Stimulated activated CD4-positive, alpha-beta T cell treated with anti-CD3 and anti-CD28 coated beads, Interleukin-1b, Interleukin-23, amount 100 ng/mL, for 48 hours (primary cell): ENCODE measurements around the gene WSB2.
"Not testable (repeated sequence)": the region's sequence is repeated elsewhere in the genome, so short reads cannot be mapped to it uniquely, and the experiment has no call there.

Experiments
- DNase-seq: peaks from one replicate; pipeline ENCODE4 v3.0.0-alpha.2; 2020

Gene WSB2

DNA sequence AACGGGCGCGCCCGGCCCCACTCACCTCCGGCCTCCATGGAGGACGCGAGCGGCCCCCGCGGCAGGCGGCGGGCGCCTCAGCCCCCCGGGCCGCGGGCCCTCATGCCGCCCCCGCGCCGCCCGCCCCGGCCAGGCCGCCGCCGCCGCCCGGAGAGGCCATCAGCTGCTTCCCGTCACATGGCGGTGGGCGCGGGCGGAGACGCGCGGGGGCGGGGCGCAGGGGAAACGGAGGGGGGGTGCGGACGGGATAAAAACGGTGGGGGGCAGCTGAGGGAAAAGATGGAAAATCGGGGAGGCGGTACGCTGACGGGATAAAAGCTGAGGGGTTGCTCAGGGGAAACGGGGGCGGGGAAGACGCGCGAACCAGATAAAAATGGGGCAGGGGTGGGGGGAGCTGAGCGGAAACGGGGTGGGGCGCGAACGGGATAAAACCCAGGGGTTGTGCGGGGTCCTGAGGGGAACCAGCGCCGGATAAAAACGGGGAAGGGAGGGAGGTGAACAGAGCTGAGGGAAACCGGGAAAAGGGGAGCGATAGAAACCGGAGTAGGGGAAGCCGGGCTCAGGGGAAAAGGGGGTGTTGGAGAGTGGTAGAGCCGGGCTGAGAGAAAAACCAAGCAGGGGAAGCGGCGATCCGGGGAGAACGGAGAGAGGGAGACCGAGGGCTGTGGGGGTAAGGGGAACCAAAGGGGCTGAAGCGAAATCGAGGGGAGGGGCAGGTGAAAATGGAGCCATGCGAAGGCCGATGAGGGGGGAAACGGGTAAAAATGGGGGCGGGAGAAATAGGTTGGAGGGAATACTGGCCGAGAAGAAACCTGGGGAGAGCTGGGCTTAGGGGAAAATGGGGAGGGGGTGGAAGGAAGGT, at the start of gene WSB2:
WSB2 (minus strand) TSS at position 169 of the 862 bp plus-strand sequence; CDS start at position 38, 131 bp downstream.
- peak; percentile 45 for DNase-seq

- DNase-seq: no peak
Measured at GRCh38 chr12:118109088-118109487, 48.1 kb upstream of the WSB2 start.

DNA sequence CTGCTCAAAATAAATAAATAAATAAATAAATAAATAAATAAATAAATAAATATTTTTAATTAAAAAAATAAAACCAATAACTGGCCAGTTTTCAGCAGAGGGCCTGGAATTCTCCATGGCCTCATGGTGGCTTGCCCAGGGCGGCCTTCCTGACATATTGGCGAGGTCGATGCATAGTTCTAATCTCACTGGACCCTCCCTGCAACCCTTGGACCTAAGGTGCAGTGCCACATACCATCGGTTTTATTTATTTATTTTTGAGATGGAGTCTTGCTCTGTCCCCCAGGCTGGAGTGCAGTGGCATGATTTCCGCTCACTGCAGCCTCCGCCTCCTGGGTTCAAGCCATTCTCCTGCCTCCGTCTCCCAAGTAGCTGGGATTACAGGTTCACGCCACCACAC, 46.7 kb upstream of the WSB2 start:
- no peak for DNase-seq

DNA sequence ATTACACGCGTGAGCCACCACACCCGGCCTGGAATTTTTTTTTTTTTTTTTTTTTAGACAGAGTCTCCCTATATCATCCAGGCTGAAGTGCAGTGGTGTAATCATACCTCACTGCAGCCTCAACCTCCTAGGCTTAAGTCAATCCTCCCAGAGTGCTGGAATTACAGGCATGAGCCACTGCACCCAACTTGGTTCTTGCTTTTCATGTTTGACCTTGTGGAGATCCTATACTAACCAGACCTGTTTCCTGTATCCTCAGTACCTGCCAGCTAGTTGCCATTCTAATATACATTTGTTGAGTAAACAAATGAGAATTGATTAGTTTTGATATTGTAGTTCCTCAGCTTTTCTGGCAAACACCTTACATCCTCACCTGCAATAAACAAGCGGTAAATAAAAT, 46.0 kb upstream of the WSB2 start:
- no peak for DNase-seq

DNA sequence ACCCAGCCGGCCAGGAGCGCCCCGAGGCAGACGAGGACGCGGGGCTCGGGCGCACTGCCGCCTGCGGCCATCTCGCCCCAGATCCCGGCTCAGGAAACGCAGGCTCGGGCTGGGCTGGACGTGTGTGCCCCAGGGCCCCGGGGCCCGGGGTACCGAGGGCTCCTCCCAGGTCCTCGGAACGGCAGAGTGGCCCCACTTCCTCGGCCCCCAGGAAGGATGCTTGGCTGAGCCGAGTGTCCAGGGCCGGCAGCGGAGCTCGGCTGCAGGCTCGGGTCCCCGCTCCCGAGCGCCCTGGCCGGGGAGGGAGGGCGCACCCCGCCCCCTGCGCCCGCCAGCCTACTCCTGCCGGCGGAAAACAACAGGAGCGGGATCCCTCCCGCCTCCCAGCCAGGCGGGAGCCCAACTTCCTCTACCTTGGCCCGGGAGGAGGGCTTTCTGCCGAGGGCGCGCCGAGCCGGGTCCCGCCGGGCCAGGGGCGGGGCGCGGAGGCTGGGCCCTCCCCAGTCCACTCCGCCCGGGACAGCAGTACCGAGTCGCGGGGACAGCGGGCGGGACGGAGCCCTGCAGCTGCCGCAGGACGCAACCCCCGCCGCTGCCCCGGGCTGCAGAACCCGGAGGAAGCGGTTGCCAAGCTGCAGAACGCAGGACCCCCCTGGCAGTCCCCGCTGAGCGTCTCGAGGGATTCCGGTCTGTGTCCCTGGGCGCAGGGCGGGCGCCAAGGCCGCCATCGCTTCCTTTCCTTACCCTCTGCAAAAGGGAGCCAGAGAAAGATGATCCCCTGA, 42.8 kb upstream of the WSB2 start, which contains the start of gene VSIG10:
VSIG10 (minus strand) TSS at position 411 of the 782 bp plus-strand sequence; CDS start at position 71, 340 bp downstream.
- peak; percentile 1 for DNase-seq

DNA sequence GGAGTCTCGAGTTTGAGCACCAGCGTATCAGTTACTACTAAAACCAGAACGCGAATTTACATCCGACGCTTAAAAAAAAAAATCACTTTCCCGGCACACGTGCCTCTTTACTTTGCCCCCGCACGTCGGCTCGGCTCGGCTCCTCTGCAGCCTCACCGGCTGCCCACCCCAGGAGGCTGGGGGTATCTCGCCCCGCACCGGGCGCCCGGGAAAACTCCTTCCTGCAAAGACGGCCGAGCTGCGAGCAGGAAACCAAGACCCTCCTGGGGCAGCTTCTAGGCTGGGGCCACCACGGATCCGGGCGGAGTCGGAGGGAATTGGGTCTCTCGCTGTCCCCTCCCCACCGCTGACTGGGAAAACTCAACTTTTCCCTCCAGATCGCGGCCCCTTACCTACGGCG, 42.2 kb upstream of the WSB2 start:
- no peak for DNase-seq

DNA sequence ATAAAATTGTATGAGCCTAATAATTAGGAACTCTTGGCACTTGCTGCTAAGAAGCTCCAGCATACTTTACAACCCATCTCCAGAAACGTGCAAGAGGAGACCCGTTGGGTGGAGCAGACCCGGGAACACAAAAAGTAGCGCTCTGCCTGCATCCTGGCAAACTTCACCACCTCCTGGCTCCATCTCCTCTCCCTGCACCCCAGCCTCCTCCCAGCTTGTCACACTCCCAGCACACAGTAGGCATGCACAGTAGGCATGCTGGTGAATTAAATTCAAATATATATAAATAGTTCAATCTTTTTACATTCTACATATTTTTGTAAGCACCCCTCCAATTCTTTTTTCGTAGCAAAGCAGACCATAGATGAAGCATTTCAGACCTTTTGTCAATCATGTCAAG, 41.6 kb upstream of the WSB2 start:
- no peak for DNase-seq

DNA sequence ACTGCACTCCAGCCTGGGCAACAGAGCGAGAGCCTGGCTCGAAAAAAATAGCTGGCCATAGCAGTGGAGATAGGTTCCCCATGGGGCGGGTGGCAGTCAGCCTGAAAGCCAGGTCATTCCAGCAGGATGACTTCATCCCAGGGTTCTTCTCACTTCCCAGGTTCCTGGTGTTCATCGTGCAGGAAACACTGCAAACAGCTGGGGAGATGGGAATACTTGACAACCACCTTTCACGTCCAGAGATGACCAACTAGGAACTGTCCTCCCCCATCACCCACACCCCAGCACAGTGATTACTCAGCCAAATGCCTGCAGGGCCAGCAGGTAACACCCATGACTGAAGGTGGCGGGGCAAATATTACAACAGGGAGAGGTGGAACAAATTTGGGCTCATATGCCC, 41.1 kb upstream of the WSB2 start:
- no peak for DNase-seq

GRCh38 chr12:118101051-118101450, 40.1 kb upstream of the WSB2 start:
- DNase-seq: no peak

DNA sequence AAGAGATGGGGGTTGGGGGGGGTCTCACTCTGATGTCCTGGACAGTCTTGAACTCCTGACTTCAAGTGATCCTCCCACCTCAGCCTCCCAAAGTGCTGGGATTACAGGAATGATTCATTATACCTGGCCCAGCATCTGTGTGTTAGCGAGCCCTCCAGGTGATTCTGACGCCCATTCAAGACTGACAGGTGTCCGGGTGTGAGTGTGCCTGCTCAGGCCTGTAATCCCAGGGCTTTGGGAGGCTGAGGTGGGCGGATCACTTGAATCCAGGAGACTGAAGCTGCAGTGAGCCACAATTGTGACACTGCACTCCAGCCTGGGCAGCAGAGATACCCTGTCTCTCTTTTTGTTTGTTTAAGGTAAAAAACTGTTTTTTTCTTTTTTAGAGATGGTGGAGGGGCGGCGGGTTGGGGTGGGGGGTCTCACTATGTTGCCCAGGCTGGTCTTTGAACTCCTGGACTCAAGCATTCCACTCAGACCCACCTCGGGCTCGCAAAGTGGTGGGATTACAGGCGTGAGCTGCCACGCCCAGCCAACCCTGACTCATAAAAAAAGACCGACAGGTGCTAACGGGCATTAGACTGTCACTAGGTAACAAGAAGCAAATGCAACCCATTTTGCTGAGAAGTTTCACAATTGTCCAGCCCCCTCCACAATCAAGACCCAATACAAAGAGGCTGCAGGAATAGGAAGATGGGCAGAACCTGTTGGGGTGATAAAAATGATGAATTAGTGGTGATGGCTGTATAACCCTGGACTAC, 38.1 kb upstream of the WSB2 start:
- DNase-seq: no peak

- no peak for DNase-seq
Measured at GRCh38 chr12:118098401-118098800, 37.4 kb upstream of the WSB2 start.

DNA sequence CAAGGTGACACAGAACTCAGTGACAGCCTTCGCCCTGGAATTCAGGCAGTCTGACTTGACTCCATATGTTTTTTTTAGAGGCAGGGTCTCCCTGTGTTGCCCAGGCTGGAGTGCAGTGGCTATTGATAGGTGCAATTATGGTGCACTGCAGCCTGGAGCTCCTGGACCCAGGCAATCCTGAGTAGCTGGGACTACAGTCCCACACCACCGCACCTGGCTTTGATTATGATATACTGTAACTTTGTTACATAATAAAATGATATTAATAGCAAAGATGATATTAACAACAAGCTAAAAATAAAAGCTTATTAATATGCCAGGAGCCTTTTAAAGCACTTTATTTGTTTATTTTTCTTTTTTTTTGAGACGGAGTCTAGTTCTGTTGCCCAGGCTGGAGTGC, 33.1 kb upstream of the WSB2 start:
- DNase-seq: no peak

GRCh38 chr12:118089782-118090181, 28.8 kb upstream of the WSB2 start:
- no peak for DNase-seq

DNA sequence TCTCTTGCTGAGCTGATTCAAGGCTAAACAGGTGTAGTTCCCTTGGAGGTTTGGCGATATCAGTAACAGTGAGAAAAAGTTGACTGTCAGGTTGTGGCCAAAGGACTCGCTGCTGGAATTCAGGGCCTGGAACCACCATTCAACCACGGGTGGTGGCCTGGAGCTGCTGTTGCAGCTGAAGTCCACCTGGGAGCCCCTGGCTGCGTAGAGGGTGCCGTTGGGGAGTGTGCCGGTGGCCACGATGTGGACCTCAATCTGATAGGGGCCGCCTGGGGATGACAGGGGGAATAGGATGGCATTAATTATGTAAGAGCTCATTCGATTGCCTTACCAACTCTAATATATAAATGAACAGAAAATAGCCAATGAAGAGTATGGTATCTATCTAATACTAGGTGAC, 21.2 kb upstream of the WSB2 start:
- no peak for DNase-seq

GRCh38 chr12:118081521-118081920, 20.5 kb upstream of the WSB2 start:
- not testable (repeated sequence) for DNase-seq

- no peak for DNase-seq
Measured at GRCh38 chr12:118073768-118074167, 12.8 kb upstream of the WSB2 start.

DNA sequence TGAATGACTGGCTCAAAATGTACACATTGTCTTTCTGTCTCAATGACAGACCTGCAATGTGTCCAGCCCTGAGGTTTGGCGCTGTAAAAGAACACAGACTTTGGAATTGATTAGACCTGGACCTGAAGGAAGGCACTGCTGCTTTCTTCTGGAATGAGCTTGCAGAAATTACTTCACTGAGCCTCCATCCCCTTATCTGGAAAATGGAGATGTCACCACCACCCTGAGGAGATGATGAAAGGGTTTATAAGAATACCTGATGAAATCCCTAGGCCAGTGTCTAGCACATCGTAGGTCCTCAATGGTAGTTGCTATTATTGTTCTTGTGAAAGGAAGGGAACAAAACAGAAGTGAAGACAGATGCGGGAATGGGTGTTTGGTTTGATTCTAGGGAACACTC, 9.7 kb upstream of the WSB2 start:
- DNase-seq: no peak

GRCh38 chr12:118068445-118068844, 7.5 kb upstream of the WSB2 start:
- DNase-seq: no peak

DNA sequence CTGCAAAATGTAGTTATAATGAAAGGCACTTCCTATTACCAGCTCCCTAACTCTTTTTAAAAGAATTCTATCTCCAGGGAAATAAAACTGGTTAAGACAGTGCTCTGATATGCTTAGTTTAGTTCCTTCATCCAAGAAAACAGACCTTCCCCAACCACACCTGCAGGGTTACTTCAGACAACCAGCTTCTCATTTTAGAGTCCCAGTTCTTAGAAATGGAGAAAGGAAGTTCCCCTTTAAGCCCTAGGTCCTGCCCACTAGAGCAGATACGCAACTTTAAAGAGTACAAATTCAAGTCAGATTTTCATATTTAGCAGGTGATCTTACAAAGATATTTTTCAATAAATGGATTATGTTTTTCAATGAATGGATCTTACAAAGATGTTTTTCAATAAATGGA, 4.4 kb upstream of the WSB2 start:
- DNase-seq: no peak

DNA sequence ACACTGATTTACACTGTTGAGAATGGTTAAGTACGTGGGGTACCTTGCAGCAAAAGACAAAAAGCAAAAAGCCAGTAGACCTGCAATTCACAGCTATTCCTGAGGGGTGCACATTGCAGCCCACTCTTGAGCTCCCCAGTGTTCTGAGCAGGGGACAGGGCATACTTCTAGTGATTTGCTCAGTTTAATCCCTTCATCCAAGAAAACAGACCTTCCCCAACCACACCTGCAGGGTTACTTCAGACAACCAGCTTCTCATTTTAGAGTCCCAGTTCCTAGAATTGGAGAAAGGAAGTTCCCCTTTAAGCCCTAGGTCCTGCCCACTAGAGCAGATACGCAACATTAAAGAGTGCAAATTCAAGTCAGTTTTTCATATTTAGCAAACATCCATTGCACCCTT, 3.6 kb upstream of the WSB2 start:
- DNase-seq: peak; percentile 14

- DNase-seq: no peak
Measured at GRCh38 chr12:118063576-118064391, 2.8 kb upstream of the WSB2 start.
